Liver (tissue), 9 donors: ENCODE measurements around the gene UCK2. TPM values are rescaled to one million over a fixed set of nuclear protein-coding genes. Genes with fewer than 3 reads are reported as not detected.

Source experiments
- DNase-seq: peaks from one replicate; pipeline ENCODE4 v3.0.0-alpha.2; 2017; ENCODE audit warnings: low spot score
- H3K27ac ChIP-seq, 2 donors: one replicate each; pipeline ENCODE4 v1.7.0; 2013; ENCODE audit warnings: inconsistent platforms in 2 of 2, low read length in 2 of 2, control low read depth in 1 of 2, low read depth in 1 of 2, mild to moderate bottlenecking in 1 of 2
- H3K27me3 ChIP-seq, 4 donors: one replicate each; pipeline versions ENCODE4 v1.6.1 to v1.7.0; 2013; ENCODE audit warnings: low read length in 3 of 4, inconsistent platforms in 1 of 4, mild to moderate bottlenecking in 1 of 4, moderate library complexity in 1 of 4; ENCODE audit not compliant: control insufficient read depth in 4 of 4, insufficient read depth in 4 of 4
- H3K36me3 ChIP-seq, 4 donors: one replicate each; pipeline versions ENCODE4 v1.6.1 to v1.7.0; 2013; ENCODE audit warnings: low read length in 3 of 4, mild to moderate bottlenecking in 3 of 4, low read depth in 1 of 4, moderate library complexity in 1 of 4; ENCODE audit not compliant: control insufficient read depth in 4 of 4, insufficient read depth in 3 of 4
- H3K4me1 ChIP-seq, 4 donors: one replicate each; pipeline versions ENCODE4 v1.6.1 to v1.7.0; 2013; ENCODE audit warnings: low read length in 3 of 4, mild to moderate bottlenecking in 3 of 4, moderate library complexity in 1 of 4; ENCODE audit not compliant: control insufficient read depth in 4 of 4, insufficient read depth in 4 of 4
- H3K4me3 ChIP-seq, 3 donors: one replicate each; pipeline versions ENCODE4 v1.6.1 to v1.7.0; 2013; ENCODE audit warnings: low read length in 3 of 3, control low read depth in 1 of 3, low read depth in 1 of 3, mild to moderate bottlenecking in 1 of 3
- H3K9ac ChIP-seq, 2 donors: one replicate each; pipeline ENCODE4 v1.7.0; 2013; ENCODE audit warnings: low read length in 2 of 2, mild to moderate bottlenecking in 2 of 2, moderate library complexity in 2 of 2, control low read depth in 1 of 2, low read depth in 1 of 2
- H3K9me3 ChIP-seq, 4 donors: one replicate each; pipeline versions ENCODE4 v1.6.1 to v1.7.0; 2013; ENCODE audit warnings: low read length in 3 of 4; ENCODE audit not compliant: control insufficient read depth in 4 of 4
- CTCF ChIP-seq: fragments of 150-350 bp; IDR thresholded peaks from 2 replicates; pipeline ENCODE4 v1.5.1; 2017; ENCODE audit warnings: improper control_type of control experiment, low read depth, low read length; ENCODE audit not compliant: missing input control
- EGR1 ChIP-seq, 2 donors: IDR thresholded peaks; 2 replicates each; pipeline ENCODE4 v1.6.1; 2016 to 2018; ENCODE audit warnings: antibody characterized with exemption in 2 of 2, low read depth in 2 of 2
- FOXA1 ChIP-seq: IDR thresholded peaks from 2 replicates; pipeline ENCODE4 v1.6.1; 2016; ENCODE audit warnings: antibody characterized with exemption
- FOXA2 ChIP-seq: IDR thresholded peaks from 2 replicates; pipeline ENCODE4 v1.6.1; 2016; ENCODE audit warnings: antibody characterized with exemption
- GABPA ChIP-seq, 2 donors: IDR thresholded peaks in 1 of 2; conservative IDR thresholded peaks in 1 of 2; 2 replicates each; pipeline ENCODE4 v1.6.1; 2016; ENCODE audit warnings: antibody characterized with exemption in 2 of 2, mild to moderate bottlenecking in 1 of 2, moderate library complexity in 1 of 2
- HNF4A ChIP-seq, 2 donors: conservative IDR thresholded peaks; 2 replicates each; pipeline ENCODE4 v1.6.1; 2016; ENCODE audit warnings: antibody characterized with exemption in 2 of 2, mild to moderate bottlenecking in 2 of 2
- HNF4G ChIP-seq: IDR thresholded peaks from 2 replicates; pipeline ENCODE4 v1.6.1; 2016; ENCODE audit warnings: antibody characterized with exemption
- JUND ChIP-seq, 2 donors: IDR thresholded peaks; 2 replicates each; pipeline ENCODE4 v1.6.1; 2016; ENCODE audit warnings: antibody characterized with exemption in 2 of 2
- NR2F2 ChIP-seq: IDR thresholded peaks from 2 replicates; pipeline ENCODE4 v1.6.1; 2016; ENCODE audit warnings: antibody characterized with exemption
- RAD21 ChIP-seq, 2 donors: IDR thresholded peaks; 2 replicates each; pipeline ENCODE4 v1.6.1; 2016; ENCODE audit warnings: antibody characterized with exemption in 2 of 2, mild to moderate bottlenecking in 2 of 2
- RXRA ChIP-seq, 2 donors: IDR thresholded peaks; 2 replicates each; pipeline ENCODE4 v1.6.1; 2017 to 2018; ENCODE audit warnings: antibody characterized with exemption in 2 of 2, mild to moderate bottlenecking in 1 of 2
- SP1 ChIP-seq: IDR thresholded peaks from 2 replicates; pipeline ENCODE4 v1.6.1; 2018; ENCODE audit warnings: antibody characterized with exemption, mild to moderate bottlenecking
- TAF1 ChIP-seq: conservative IDR thresholded peaks from 2 replicates; pipeline ENCODE4 v1.6.1; 2016; ENCODE audit warnings: antibody characterized with exemption, mild to moderate bottlenecking
- YY1 ChIP-seq: IDR thresholded peaks from 2 replicates; pipeline ENCODE4 v1.6.1; 2016; ENCODE audit warnings: antibody characterized with exemption, mild to moderate bottlenecking
- WGBS: extraction: QIAGEN DNeasy Blood & Tissue Kit; methylation state at CpG from one replicate; pipeline ENCODE4 v1.1.7; 2013; 5-methylcytosine and 5-hydroxymethylcytosine counted together
- polyA plus RNA-seq, 2 donors: library from polyadenylated mRNA; stranded (reverse) in 1 of 2; unstranded in 1 of 2; fragments of 200-250 nt in 1 of 2; fragments of >200 nt in 1 of 2; fragmentation: Nextera tagmentation in 1 of 2; extraction: Ambion mirVana in 1 of 2; gene quantifications; one replicate each; pipeline versions ENCODE4 v1.2.1 to v1.2.3, GENCODE V29; 2013 to 2015
- total RNA-seq, 2 donors: library from RNA; depleted of rRNA; stranded (reverse); fragments of >200 nt; gene quantifications; one replicate each; pipeline ENCODE4 v1.2.3, GENCODE V29; 2014
- TF ChIP-seq, protein P1 (sequence below): IDR thresholded peaks from 2 replicates; pipeline ENCODE4 v1.6.1; 2016; ENCODE audit warnings: antibody characterized with exemption
- TF ChIP-seq, protein P2 (sequence below): IDR thresholded peaks from 2 replicates; pipeline ENCODE4 v1.6.1; 2016; ENCODE audit warnings: antibody characterized with exemption
- TF ChIP-seq, protein P3 (sequence below): IDR thresholded peaks from 2 replicates; pipeline ENCODE4 v1.6.1; 2016; ENCODE audit warnings: antibody characterized with exemption, mild to moderate bottlenecking
- TF ChIP-seq, protein P4 (sequence below): IDR thresholded peaks from 2 replicates; pipeline ENCODE4 v1.6.1; 2016; ENCODE audit warnings: antibody characterized with exemption
- donor health status: healthy.
- donor health status: healthy.
- donor health status: healthy.
- donor health status: healthy.
- donor health status: healthy.

UCK2 gene
- total and polyA plus RNA-seq, 4 donors = 8.9 to 25.5 (median 17.3) TPM

DNA sequence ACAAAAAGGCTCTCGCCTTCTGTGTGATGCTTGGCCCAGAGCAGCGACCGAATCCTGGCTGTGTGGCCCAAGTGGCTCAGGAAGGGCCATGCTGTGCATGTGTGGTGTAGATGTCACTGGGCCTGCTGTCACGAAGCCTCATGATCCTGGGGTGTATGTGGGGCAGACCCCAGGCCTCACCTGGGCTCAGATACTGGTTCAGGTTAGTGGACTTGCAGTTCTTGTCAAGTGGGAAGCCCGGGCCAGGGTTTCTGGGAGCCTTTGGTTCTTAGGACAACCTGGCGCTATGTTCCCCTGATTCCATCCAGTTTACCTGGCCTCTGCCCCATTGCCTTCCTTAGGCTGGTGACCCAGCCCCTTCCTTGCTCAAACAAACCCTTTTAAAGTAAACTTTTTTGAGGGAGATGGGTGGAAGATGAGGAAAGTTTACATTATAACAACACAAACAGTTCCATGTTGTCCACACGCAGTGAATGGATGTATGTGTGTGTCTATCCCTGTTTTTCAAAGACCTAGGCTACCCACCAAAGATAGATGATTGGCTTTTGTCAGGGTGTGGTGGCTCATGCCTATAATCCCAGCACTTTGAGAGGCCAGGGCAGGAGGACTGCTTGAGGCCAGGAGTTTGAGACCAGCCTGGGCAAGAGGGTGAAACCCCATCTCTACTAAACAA lies 84.3 kb downstream of the UCK2 start:
- no peak for DNase-seq
- Histone ChIP-seq H3K9ac (peak overlapping the region in 1 of 2 donors; percentile 2), H3K4me1 (peaks cover 8 to 36% (median 25%) of the 10 kb centered on the region in 4 donors), H3K27ac (peak overlapping the region in 1 of 2 donors; percentile 15), H3K27me3 (no peaks in the 10 kb centered on the region), H3K4me3 (no peak overlapping the region), H3K36me3 (peaks cover 0 to 3% (median 0%) of the 10 kb centered on the region in 4 donors), H3K9me3 (no peaks in the 10 kb centered on the region)
- 75% methylated on average over 7 of the region's 7 CpGs for WGBS
- TF ChIP-seq HNF4A (conservative IDR thresholded peaks at IDR 0.05) (no peak), YY1 (no peak), RAD21 (IDR thresholded peaks at IDR 0.05) (no peak)

GRCh38 chr1:165912638-165913037 lies 85.2 kb downstream of the UCK2 start:
- Histone ChIP-seq H3K9ac (no peak overlapping the region), H3K27me3 (no peaks in the 10 kb centered on the region), H3K36me3 (peaks cover 0 to 3% (median 0%) of the 10 kb centered on the region in 4 donors), H3K4me3 (no peak overlapping the region), H3K27ac (no peak overlapping the region), H3K9me3 (no peaks in the 10 kb centered on the region), H3K4me1 (peaks cover 8 to 36% (median 23%) of the 10 kb centered on the region in 4 donors)
- WGBS = 89% methylated on average over 6 of the region's 6 CpGs
- TF ChIP-seq TAF1 (no peak), NR2F2 (no peak), FOXA2 (no peak), HNF4G (no peak), FOXA1 (no peak), RAD21 (IDR thresholded peaks at IDR 0.05) (no peak), HNF4A (conservative IDR thresholded peaks at IDR 0.05) (no peak), RXRA (IDR thresholded peaks at IDR 0.05) (no peak), SP1 (no peak), EGR1 (IDR thresholded peaks at IDR 0.05; ENCODE audit: low read depth in 2 of 2) (no peak), YY1 (no peak), CTCF (no peak), GABPA (IDR thresholded peaks at IDR 0.05 in 1 of 2, conservative IDR thresholded peaks at IDR 0.05 in 1 of 2) (no peak), JUND (IDR thresholded peaks at IDR 0.05) (no peak)
- TF ChIP-seq, protein P1, sequence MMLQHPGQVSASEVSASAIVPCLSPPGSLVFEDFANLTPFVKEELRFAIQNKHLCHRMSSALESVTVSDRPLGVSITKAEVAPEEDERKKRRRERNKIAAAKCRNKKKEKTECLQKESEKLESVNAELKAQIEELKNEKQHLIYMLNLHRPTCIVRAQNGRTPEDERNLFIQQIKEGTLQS = no peak
- TF ChIP-seq, protein P2, sequence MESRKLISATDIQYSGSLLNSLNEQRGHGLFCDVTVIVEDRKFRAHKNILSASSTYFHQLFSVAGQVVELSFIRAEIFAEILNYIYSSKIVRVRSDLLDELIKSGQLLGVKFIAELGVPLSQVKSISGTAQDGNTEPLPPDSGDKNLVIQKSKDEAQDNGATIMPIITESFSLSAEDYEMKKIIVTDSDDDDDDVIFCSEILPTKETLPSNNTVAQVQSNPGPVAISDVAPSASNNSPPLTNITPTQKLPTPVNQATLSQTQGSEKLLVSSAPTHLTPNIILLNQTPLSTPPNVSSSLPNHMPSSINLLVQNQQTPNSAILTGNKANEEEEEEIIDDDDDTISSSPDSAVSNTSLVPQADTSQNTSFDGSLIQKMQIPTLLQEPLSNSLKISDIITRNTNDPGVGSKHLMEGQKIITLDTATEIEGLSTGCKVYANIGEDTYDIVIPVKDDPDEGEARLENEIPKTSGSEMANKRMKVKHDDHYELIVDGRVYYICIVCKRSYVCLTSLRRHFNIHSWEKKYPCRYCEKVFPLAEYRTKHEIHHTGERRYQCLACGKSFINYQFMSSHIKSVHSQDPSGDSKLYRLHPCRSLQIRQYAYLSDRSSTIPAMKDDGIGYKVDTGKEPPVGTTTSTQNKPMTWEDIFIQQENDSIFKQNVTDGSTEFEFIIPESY = no peak
- TF ChIP-seq, protein P3, sequence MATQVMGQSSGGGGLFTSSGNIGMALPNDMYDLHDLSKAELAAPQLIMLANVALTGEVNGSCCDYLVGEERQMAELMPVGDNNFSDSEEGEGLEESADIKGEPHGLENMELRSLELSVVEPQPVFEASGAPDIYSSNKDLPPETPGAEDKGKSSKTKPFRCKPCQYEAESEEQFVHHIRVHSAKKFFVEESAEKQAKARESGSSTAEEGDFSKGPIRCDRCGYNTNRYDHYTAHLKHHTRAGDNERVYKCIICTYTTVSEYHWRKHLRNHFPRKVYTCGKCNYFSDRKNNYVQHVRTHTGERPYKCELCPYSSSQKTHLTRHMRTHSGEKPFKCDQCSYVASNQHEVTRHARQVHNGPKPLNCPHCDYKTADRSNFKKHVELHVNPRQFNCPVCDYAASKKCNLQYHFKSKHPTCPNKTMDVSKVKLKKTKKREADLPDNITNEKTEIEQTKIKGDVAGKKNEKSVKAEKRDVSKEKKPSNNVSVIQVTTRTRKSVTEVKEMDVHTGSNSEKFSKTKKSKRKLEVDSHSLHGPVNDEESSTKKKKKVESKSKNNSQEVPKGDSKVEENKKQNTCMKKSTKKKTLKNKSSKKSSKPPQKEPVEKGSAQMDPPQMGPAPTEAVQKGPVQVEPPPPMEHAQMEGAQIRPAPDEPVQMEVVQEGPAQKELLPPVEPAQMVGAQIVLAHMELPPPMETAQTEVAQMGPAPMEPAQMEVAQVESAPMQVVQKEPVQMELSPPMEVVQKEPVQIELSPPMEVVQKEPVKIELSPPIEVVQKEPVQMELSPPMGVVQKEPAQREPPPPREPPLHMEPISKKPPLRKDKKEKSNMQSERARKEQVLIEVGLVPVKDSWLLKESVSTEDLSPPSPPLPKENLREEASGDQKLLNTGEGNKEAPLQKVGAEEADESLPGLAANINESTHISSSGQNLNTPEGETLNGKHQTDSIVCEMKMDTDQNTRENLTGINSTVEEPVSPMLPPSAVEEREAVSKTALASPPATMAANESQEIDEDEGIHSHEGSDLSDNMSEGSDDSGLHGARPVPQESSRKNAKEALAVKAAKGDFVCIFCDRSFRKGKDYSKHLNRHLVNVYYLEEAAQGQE = no peak
- TF ChIP-seq, protein P4, sequence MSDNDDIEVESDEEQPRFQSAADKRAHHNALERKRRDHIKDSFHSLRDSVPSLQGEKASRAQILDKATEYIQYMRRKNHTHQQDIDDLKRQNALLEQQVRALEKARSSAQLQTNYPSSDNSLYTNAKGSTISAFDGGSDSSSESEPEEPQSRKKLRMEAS = no peak
- no peak for DNase-seq
